Nucleus accumbens (tissue), 56 donors: Measurements from ENCODE around the gene OR2T6.
"Not testable (repeated sequence)": the region's sequence is repeated elsewhere in the genome, so short reads cannot be mapped to it uniquely, and the experiment has no call there.

Experiments used
- DNase-seq, 56 donors: peaks; one replicate each; lab custom pipeline; 2025; lab: John Stamatoyannopoulos, UW

OR2T6 gene

GRCh38 chr1:248375446-248375845 is at the start of gene OR2T6:
Gene OR2T6 (plus strand): TSS chr1:248375746. CDS start chr1:248387609, 11,863 bp downstream.
- DNase-seq: no peak

- no peak for DNase-seq
These were observed 32.1 kb upstream of the OR2T6 start for GRCh38 chr1:248343451-248343850.

- no peak for DNase-seq
These were observed 27.1 kb upstream of the OR2T6 start, which contains the start of gene OR14C36 for GRCh38 chr1:248348475-248348874. Gene OR14C36 (plus strand): TSS chr1:248348775. CDS start chr1:248348775, 0 bp downstream.

GRCh38 chr1:248359415-248359814 is 16.1 kb upstream of the OR2T6 start:
- DNase-seq: no peak

GRCh38 chr1:248361121-248361715 is 14.3 kb upstream of the OR2T6 start, which contains the start of gene OR2T4:
Gene OR2T4 (plus strand): TSS chr1:248361665. CDS start chr1:248361665, 0 bp downstream.
- DNase-seq: peak in 4 of 56 donors; percentile 4 to 41 (median 14)

GRCh38 chr1:248366609-248367008 is 8.9 kb upstream of the OR2T6 start:
- DNase-seq: no peak

GRCh38 chr1:248372394-248372793 is 3.2 kb upstream of the OR2T6 start:
- DNase-seq: no peak

- no peak for DNase-seq
These were observed 1.8 kb upstream of the OR2T6 start for GRCh38 chr1:248373761-248374160.

GRCh38 chr1:248376916-248377315 is 1.4 kb downstream of the OR2T6 start:
- DNase-seq: no peak

- no peak for DNase-seq
These were observed 5.3 kb downstream of the OR2T6 start for GRCh38 chr1:248380854-248381253.

GRCh38 chr1:248388426-248388825 is 12.9 kb downstream of the OR2T6 start:
- DNase-seq: no peak

- DNase-seq: no peak
These were observed 17.5 kb downstream of the OR2T6 start for GRCh38 chr1:248393050-248393449.

- DNase-seq: no peak
These were observed 27.2 kb downstream of the OR2T6 start, which contains the start of gene OR2T1 for GRCh38 chr1:248402748-248403147. Gene OR2T1 (plus strand): TSS chr1:248403048. CDS start chr1:248406148, 3,100 bp downstream.

- DNase-seq: peak in 24 of 56 donors; percentile 3 to 79 (median 34)
These were observed 28.5 kb downstream of the OR2T6 start for GRCh38 chr1:248404024-248404423.

- DNase-seq: no peak
These were observed 31.5 kb downstream of the OR2T6 start for GRCh38 chr1:248406721-248407692.

GRCh38 chr1:248416226-248416625 is 40.7 kb downstream of the OR2T6 start:
- no peak for DNase-seq

GRCh38 chr1:248417854-248418253 is 42.3 kb downstream of the OR2T6 start:
- no peak for DNase-seq

- DNase-seq: no peak
These were observed 45.8 kb downstream of the OR2T6 start for GRCh38 chr1:248421384-248421783.

- not testable (repeated sequence) for DNase-seq
These were observed 52.1 kb downstream of the OR2T6 start for GRCh38 chr1:248427526-248428191.

- DNase-seq: not testable (repeated sequence)
These were observed 52.6 kb downstream of the OR2T6 start for GRCh38 chr1:248428192-248428533.

- not testable (repeated sequence) for DNase-seq
These were observed 56.1 kb downstream of the OR2T6 start for GRCh38 chr1:248431683-248432082.
